Activated T-cell treated with anti-CD3 and anti-CD28 coated beads for 4 hours (primary cell): ENCODE results near the gene RTEL1.

ENCODE experiments used
- DNase-seq: peaks from one replicate; pipeline ENCODE4 v3.0.0-alpha.2; 2020

Gene RTEL1

DNA sequence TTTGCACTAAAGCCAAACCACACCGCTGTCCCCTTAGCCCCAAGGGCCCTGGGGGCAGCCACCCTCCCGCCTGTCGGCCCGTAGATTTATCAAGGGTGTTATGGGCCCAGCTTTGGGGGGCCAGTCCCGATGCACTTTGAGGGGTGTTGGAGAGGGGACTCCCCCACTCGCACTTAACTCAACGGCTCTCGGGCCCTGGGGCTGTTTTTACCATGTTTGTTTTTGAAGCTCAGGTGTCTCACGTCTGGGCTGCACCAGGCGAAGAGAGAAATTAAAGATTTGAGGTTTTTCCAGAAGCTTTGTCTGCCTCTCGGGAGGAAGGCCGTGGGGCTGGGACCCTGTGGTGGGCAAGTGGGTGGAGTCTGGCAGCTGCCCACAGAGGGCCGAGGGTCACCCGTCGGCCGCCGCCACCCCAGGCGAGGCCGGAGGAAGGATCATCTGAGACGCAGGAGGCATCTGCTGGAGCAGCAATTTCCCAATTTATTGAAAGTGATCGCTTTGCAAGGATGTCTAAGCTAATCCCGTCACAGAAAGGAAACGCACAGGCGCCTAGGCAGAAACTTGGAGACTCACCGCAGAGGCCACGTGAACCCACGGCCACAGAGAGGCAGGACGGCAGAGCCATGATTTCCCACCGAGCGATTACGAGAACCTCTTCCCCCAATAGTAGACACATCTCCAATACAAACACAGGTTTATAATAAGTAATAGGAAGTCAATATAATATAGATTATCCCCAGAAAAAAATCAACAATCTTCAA, 85.3 kb downstream of the RTEL1 start:
- DNase-seq = no peak

DNA sequence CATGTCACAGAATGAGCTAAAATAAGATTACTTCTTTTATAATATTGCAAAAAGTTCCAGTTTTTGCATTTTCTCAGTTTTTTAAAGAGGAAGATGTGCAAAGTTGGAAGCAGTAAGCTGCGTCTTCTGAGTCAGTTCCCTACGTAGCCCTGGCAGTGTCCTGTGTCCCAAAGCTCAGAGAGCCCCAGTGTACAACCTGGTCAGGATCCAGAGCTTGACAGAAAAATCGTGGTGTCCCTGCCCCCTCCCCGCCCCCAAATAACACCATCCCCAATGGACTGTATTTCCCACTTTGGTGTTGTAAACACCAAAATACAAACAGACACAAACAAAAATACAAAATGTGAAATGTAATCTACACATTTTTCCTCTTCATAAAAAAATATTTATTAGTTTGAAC, 86.0 kb downstream of the RTEL1 start:
- DNase-seq = no peak

DNA sequence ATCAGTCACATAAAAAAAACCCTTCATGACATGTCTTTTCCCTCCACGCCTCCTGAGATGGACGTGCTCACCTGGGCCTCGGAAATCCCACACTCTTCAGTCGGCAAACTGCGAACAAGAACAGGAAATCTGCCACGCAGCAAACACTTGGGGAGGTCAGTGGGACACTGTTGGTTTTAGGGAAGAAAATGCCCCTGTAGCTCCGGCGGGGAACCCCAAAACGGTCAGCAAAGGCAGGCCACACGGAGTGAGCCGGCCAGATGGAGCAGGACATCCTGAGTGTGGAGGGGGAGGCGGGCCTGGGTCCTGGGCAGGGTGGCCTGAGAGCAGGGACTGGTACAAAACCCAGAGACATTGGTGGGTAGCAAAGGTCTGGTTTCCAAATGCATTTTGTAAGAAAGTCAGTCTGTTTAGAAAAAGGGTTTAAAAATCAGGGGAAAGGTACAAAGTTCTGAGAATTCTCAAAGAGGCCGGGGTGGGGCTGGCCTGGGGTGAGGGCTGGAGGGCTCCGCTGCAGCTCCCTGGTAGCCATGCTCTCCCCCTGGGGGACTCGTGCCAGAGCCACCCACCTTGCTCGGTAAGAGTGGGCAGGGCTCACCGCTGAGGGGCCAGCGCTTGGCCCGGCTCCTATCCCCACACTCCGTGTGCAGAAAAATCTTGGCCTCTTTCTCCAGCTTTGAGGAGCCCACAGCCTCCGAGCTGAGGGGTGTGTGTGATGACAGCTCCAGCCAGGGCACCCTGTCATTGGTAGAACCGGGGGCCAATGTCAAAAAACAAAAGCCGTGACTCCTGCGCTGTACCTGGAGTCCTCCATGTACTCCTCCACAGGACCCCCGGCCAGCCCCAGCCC, 86.7 kb downstream of the RTEL1 start:
- no peak for DNase-seq

DNA sequence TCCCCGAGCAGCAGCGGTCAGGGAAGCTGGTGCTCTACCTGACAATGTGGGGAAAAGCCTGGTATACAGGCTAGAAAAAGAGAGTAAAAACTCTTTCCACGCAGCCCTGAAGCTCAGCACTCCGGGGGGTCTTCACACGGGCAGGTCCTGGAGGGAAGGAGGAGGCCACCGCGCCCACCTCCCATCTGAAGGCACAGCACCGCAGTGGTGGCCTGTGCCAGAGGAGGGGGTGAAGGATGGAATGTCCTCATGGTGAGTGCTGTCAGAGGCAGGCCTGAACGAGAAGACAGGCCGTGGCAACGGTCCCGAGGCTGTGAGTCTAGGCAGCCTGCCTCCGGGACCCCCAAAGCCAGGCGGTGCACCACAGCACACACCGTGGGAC, 87.3 kb downstream of the RTEL1 start:
- DNase-seq = no peak
